ENCODE measurements around the gene SLU7.

DNA sequence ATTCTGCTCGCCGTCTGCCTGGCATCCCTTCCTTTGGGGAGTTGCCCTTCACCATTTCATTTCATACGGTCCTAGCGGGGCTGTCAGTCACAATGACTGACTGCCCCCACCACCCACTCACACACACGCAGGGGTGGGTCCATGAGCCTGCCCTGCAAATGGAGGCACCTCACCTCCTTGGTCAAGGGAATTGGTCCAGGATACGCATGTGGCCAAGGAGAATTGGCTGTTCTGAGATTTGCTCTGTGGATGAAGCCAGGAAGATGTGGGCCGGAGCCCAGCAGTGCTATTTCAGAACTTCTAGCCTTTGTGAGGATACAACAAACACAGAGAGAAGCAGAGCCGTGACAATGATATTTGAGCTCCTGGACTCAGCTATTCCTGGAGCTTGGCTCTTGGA, 65.5 kb downstream of the SLU7 start:
- TF ChIP-seq POLR2AphosphoS5 (IDR thresholded peaks at IDR 0.05; ENCODE audit: low read depth, low read length) (no peak), TAF1 (IDR thresholded peaks at IDR 0.05; ENCODE audit: borderline replicate concordance, insufficient read depth, low read length) (no peak), SIN3A (IDR thresholded peaks at IDR 0.05; ENCODE audit: borderline replicate concordance, insufficient read depth, low read length) (no peak), FOXP2 (optimal IDR thresholded peaks at IDR 0.05; ENCODE audit: borderline replicate concordance, extremely low read depth, extremely low read length, insufficient read depth) (no peak)
- TF ChIP-seq, protein P1, sequence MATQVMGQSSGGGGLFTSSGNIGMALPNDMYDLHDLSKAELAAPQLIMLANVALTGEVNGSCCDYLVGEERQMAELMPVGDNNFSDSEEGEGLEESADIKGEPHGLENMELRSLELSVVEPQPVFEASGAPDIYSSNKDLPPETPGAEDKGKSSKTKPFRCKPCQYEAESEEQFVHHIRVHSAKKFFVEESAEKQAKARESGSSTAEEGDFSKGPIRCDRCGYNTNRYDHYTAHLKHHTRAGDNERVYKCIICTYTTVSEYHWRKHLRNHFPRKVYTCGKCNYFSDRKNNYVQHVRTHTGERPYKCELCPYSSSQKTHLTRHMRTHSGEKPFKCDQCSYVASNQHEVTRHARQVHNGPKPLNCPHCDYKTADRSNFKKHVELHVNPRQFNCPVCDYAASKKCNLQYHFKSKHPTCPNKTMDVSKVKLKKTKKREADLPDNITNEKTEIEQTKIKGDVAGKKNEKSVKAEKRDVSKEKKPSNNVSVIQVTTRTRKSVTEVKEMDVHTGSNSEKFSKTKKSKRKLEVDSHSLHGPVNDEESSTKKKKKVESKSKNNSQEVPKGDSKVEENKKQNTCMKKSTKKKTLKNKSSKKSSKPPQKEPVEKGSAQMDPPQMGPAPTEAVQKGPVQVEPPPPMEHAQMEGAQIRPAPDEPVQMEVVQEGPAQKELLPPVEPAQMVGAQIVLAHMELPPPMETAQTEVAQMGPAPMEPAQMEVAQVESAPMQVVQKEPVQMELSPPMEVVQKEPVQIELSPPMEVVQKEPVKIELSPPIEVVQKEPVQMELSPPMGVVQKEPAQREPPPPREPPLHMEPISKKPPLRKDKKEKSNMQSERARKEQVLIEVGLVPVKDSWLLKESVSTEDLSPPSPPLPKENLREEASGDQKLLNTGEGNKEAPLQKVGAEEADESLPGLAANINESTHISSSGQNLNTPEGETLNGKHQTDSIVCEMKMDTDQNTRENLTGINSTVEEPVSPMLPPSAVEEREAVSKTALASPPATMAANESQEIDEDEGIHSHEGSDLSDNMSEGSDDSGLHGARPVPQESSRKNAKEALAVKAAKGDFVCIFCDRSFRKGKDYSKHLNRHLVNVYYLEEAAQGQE (IDR thresholded peaks at IDR 0.05; ENCODE audit: insufficient read depth in 1 of 2, low read depth in 2 of 2, low read length in 2 of 2): no peak
